ENCODE results near the gene MORF4L1. TPM values are rescaled to one million over a fixed set of nuclear protein-coding genes. Genes with fewer than 3 reads are reported as not detected.
"Not testable (repeated sequence)": the region's sequence is repeated elsewhere in the genome, so short reads cannot be mapped to it uniquely, and the experiment has no call there.

The MORF4L1 gene
- total RNA-seq, 2 donors from 2014 or later = 330 to 368 TPM

DNA sequence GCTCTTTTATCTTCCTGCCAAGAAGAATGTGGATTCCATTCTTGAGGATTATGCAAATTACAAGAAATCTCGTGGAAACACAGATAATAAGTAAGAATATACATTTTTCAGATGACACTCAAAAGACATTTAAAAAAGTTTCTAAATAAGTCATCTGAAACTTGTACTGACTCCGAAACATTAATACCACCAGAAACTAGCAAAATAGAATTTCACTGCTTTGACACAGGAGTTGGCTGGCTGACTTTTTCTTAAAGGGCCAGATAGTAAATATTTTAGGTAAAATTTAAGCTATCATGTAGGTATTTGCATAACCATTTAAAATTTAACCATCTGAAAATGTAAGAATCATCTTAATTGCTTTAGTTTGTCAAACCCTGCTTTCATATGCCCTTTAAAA, 20.8 kb downstream of the MORF4L1 start:
- Histone ChIP-seq H3K9me3 (no peaks in the 10 kb centered on the region), H3K36me3 (peaks cover 93% of the 10 kb centered on the region), H3K27ac (no peak overlapping the region), H3K27me3 (no peaks in the 10 kb centered on the region), H3K4me3 (no peak overlapping the region), H3K4me1 (no peaks in the 10 kb centered on the region)
- TF ChIP-seq, protein P1, sequence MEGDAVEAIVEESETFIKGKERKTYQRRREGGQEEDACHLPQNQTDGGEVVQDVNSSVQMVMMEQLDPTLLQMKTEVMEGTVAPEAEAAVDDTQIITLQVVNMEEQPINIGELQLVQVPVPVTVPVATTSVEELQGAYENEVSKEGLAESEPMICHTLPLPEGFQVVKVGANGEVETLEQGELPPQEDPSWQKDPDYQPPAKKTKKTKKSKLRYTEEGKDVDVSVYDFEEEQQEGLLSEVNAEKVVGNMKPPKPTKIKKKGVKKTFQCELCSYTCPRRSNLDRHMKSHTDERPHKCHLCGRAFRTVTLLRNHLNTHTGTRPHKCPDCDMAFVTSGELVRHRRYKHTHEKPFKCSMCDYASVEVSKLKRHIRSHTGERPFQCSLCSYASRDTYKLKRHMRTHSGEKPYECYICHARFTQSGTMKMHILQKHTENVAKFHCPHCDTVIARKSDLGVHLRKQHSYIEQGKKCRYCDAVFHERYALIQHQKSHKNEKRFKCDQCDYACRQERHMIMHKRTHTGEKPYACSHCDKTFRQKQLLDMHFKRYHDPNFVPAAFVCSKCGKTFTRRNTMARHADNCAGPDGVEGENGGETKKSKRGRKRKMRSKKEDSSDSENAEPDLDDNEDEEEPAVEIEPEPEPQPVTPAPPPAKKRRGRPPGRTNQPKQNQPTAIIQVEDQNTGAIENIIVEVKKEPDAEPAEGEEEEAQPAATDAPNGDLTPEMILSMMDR (IDR thresholded peaks at IDR 0.05) = no peak
- DNase-seq (ENCODE audit: low spot score) = no peak

DNA sequence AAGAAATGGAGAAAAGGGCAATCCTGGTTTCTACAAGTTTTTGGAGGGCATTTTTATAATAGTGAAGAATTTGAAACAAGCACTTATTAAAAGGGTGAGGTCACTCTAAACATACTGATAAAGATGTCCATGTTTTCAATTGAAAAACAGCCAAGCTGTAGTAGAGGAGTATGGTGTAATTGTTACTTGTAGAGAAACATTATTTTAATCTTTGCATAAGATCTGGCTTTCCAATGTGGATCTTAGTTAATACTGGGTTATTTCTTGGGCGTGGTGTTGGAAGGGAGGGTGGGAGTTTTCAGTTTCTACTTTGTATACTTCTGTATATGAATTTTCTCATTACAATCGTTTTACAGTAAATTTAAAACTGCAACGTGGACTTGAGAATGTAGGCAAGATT, 22.8 kb downstream of the MORF4L1 start:
- no peak overlapping the region for H3K4me3 ChIP-seq
- H3K36me3 ChIP-seq = peaks cover 100% of the 10 kb centered on the region
- no peak overlapping the region for H3K27ac ChIP-seq
- DNase-seq (ENCODE audit: low spot score) = no peak
- H3K9me3 ChIP-seq = no peaks in the 10 kb centered on the region
- no peaks in the 10 kb centered on the region for H3K4me1 ChIP-seq
- H3K27me3 ChIP-seq = no peaks in the 10 kb centered on the region
- TF ChIP-seq, protein P1 (IDR thresholded peaks at IDR 0.05) = no peak

DNA sequence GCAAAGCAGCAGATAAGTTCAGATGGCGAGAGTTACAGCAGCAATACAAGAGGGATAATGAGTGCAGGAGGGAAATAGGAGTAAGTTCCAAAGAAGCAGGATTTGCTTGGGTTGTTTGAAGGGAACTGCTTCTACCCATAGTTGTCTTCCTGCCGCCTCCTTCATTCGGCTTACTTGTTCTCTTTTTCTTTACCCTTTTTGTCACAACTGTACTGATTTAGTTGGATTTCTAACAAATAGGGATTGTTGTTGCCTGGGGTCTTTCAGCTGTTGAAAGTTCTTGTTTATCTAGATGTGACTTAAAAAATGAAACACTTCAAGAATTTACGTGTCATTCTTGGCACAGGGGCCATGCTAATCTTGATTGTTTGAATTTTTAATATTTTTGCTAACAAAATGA, 25.9 kb downstream of the MORF4L1 start:
- Histone ChIP-seq H3K27me3 (no peaks in the 10 kb centered on the region), H3K4me3 (no peak overlapping the region), H3K4me1 (peaks cover 0 to 24% of the 10 kb centered on the region in 2 donors), H3K36me3 (peaks cover 99% of the 10 kb centered on the region), H3K27ac (no peak overlapping the region), H3K9me3 (no peaks in the 10 kb centered on the region)
- TF ChIP-seq, protein P1 (IDR thresholded peaks at IDR 0.05) = no peak
- no peak for DNase-seq (ENCODE audit: low spot score)

DNA sequence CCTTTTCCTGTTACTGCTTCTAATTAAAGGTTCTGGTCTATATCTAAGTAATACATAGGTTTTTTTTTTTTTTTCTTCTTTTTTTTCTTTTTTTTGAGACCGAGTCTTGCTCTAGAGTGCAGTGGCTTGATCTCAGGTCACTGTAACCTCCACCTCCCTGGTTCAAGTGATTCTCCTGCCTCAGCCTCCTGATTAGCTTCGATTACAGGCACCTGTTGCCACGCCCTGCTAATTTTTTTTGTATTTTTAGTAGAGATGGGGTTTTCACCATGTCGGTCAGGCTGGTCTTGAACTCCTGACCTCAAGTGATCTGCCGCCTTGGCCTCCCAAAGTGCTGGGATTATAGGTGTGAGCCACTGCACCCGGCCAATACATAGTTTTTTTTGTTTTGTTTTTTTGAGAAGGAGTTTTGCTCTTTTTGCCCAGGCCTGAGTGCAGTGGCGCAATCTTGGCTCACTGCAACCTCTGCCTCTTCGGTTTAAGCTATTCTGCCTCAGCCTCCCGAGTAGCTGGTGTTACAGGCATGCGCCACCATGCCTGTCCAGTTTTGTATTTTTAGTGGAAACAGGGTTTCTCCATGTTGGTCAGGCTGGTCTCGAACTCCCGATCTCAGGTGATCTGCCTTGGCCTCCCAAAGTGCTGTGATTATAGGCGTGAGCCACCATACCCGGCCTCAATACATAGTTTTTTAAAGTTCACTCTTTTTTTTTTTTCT, 28.3 kb downstream of the MORF4L1 start:
- not testable (repeated sequence) for H3K27me3 ChIP-seq; DNase-seq (ENCODE audit: low spot score); H3K9me3 ChIP-seq; H3K27ac ChIP-seq; H3K4me3 ChIP-seq
- Histone ChIP-seq H3K4me1 (peaks cover 0 to 38% of the 10 kb centered on the region in 2 donors), H3K36me3 (peaks cover 89% of the 10 kb centered on the region)

DNA sequence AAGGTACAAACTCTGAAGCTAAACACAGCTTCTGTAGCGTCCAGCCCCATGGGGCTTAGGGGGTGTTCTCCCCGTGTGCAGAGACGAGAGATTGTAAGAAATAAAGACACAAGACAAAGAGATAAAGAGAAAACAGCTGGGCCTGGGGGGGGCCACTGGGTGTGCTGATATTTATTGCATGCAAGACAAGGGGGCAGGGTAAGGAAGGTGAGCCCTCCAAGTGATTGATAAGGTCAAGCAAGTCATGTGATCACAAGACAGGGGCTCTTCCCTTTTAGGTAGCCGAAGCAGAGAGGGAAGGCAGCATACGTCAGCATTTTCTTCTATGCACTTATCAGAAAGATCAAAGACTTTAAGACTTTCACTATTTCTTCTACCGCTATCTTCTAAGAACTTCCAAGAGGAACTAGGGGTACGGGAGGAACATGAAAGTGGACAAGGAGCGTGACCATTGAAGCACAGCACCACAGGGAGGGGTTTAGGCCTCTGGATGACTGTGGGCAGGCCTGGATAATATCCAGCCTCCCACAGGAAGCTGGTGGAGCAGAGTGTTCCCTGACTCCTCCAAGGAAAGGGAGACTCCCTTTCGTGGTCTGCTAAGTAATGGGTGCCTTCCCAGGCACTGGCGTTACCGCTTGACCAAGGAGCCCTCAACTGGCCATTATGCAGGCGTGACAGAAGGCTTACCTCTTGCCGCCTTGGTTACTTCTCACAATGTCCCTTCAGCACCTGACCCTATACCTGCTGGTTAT, 29.8 kb downstream of the MORF4L1 start:
- Histone ChIP-seq H3K27ac (peak overlapping the region in 1 of 2 donors; percentile 26), H3K36me3 (peaks cover 89% of the 10 kb centered on the region), H3K4me1 (peaks cover 0 to 44% of the 10 kb centered on the region in 2 donors)
- DNase-seq (ENCODE audit: low spot score); H3K4me3 ChIP-seq; H3K27me3 ChIP-seq; H3K9me3 ChIP-seq: not testable (repeated sequence)

DNA sequence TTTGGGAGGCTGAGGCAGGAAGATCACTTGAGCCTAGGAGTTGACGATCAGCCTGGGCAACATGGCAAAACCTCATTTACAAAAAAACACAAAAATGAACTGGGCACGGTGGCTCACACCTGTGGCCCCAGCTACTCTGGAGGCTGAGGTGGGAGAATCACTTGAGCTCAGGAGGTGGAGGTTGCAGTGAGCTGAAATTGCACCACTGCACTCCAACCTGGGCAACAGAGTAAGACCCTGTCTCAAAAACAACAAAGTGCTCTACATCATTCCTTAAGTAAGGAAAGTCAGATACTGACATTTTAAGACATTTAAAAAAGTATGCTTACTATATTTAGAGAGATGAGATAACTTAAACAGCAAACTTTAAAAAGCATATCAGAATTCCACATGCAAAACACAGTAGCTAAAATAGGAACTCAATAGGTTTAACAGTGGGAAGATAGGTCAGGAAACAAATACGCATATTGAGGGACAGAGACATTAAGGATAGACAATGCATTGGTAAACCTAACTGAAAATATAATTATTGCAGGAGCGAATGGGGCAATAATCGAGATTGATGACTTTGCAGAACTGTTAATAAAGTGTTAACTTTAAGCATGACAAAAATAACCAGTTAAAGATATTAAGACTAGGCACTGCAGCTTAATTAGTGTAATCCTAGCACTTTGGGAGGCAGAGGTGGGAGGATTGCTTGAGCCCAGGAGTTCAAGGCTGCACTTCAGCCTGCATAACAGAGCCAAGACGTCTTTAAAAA, 32.1 kb downstream of the MORF4L1 start:
- H3K4me3 ChIP-seq = no peak overlapping the region
- peaks cover 0 to 48% of the 10 kb centered on the region in 2 donors for H3K4me1 ChIP-seq
- H3K9me3 ChIP-seq = no peaks in the 10 kb centered on the region
- no peak overlapping the region for H3K27ac ChIP-seq
- TF ChIP-seq, protein P1 (IDR thresholded peaks at IDR 0.05) = no peak
- no peak for DNase-seq (ENCODE audit: low spot score)
- H3K36me3 ChIP-seq = peaks cover 79% of the 10 kb centered on the region
- H3K27me3 ChIP-seq = no peaks in the 10 kb centered on the region
